DND-41 (cell line): Measurements from ENCODE around the gene CNOT6L.

ENCODE experiments used
- ATAC-seq: fragments of 200-7000 bp; cut with Tn5 transposase; 3 replicates; pipeline ENCODE4 v1.9.1; 2021; ENCODE audit warnings: low read depth; ENCODE audit not compliant: insufficient read depth
- DNase-seq: peaks from one replicate; pipeline ENCODE4 v3.0.0-alpha.2; 2020
- H2AFZ ChIP-seq: 2 replicates; pipeline ENCODE4 v1.6.0; 2012; ENCODE audit warnings: low read depth, low read length
- H3K27ac ChIP-seq: 2 replicates; pipeline ENCODE4 v1.5.1; 2012; ENCODE audit warnings: low read length, inconsistent platforms
- H3K27me3 ChIP-seq: fragments of 200-600 bp; sonication (generic); 2 replicates; pipeline ENCODE4 v1.6.0; 2012; ENCODE audit warnings: low read length, mild to moderate bottlenecking, inconsistent platforms; ENCODE audit not compliant: insufficient read depth, poor library complexity
- H3K36me3 ChIP-seq: 2 replicates; pipeline ENCODE4 v1.5.1; 2012; ENCODE audit warnings: low read length, inconsistent platforms; ENCODE audit not compliant: insufficient read depth
- H3K4me1 ChIP-seq: 2 replicates; pipeline ENCODE4 v1.5.1; 2012; ENCODE audit warnings: mild to moderate bottlenecking, low read length; ENCODE audit not compliant: insufficient read depth
- H3K4me2 ChIP-seq: 2 replicates; pipeline ENCODE4 v1.6.0; 2012; ENCODE audit warnings: mild to moderate bottlenecking, moderate library complexity, low read length, inconsistent platforms; ENCODE audit not compliant: insufficient read depth
- H3K4me3 ChIP-seq, 2 experiments: fragments of 200-600 bp in 1 of 2; shearing (Covaris generic) in 1 of 2; 2 replicates each; pipeline ENCODE4 v1.5.1; 2012 to 2016; ENCODE audit warnings: inconsistent platforms in 2 of 2, low read length in 2 of 2, mild to moderate bottlenecking in 2 of 2, low read depth in 1 of 2, moderate library complexity in 1 of 2
- H3K79me2 ChIP-seq: 2 replicates; pipeline ENCODE4 v1.6.0; 2012; ENCODE audit warnings: low read length, inconsistent platforms; ENCODE audit not compliant: insufficient read depth
- H3K9ac ChIP-seq: 2 replicates; pipeline ENCODE4 v1.6.0; 2012; ENCODE audit warnings: low read depth, mild to moderate bottlenecking, inconsistent platforms, low read length, moderate library complexity
- H3K9me3 ChIP-seq: 2 replicates; pipeline ENCODE4 v1.5.1; 2012; ENCODE audit warnings: low read length, moderate library complexity, mild to moderate bottlenecking, inconsistent platforms; ENCODE audit not compliant: insufficient read depth, severe bottlenecking
- H4K20me1 ChIP-seq: 2 replicates; pipeline ENCODE4 v1.6.0; 2012; ENCODE audit warnings: low read length; ENCODE audit not compliant: insufficient read depth
- CTCF ChIP-seq: IDR thresholded peaks from 2 replicates; pipeline ENCODE4 v1.5.1; 2012; ENCODE audit warnings: borderline replicate concordance, low read length, moderate library complexity, mild to moderate bottlenecking; ENCODE audit not compliant: poor library complexity, severe bottlenecking; ENCODE audit errors: extremely low read depth
- EZH2 ChIP-seq: IDR thresholded peaks from 3 replicates; pipeline ENCODE4 v1.6.1; 2012; ENCODE audit warnings: borderline replicate concordance, low read depth, mild to moderate bottlenecking, moderate library complexity, low read length, inconsistent platforms; ENCODE audit not compliant: severe bottlenecking

Gene CNOT6L

GRCh38 chr4:77861495-77861894, 42.3 kb upstream of the CNOT6L start:
- ATAC-seq, result no peak
- H3K79me2 ChIP-seq, result peaks cover 38% of the 10 kb centered on the region
- H4K20me1 ChIP-seq, result no peaks in the 10 kb centered on the region
- TF ChIP-seq EZH2 (no peak), CTCF (no peak)
- peak overlapping the region; percentile 77 for H3K9ac ChIP-seq
- H3K4me1 ChIP-seq, result peaks cover 35% of the 10 kb centered on the region
- H3K27me3 ChIP-seq, result no peaks in the 10 kb centered on the region
- H3K27ac ChIP-seq, result peak overlapping the region; percentile 92
- H3K9me3 ChIP-seq, result no peaks in the 10 kb centered on the region
- peak overlapping the region; percentile 97 for H2AFZ ChIP-seq
- H3K4me2 ChIP-seq, result peak overlapping the region; percentile 72
- no peak for DNase-seq
- peak overlapping the region in 1 of 2 experiments; percentile 94; a peak in 2 of 4 replicates for H3K4me3 ChIP-seq
- H3K36me3 ChIP-seq, result no peaks in the 10 kb centered on the region; the same call in none of the 2 replicates

GRCh38 chr4:77859256-77859655, 40.1 kb upstream of the CNOT6L start:
- no peak for ATAC-seq
- peaks cover 17% of the 10 kb centered on the region for H3K79me2 ChIP-seq
- no peak overlapping the region for H3K4me2 ChIP-seq
- no peaks in the 10 kb centered on the region for H4K20me1 ChIP-seq
- no peak overlapping the region for H3K27ac ChIP-seq
- DNase-seq, result no peak
- peaks cover 23% of the 10 kb centered on the region for H3K4me1 ChIP-seq
- TF ChIP-seq CTCF (no peak), EZH2 (no peak)
- H3K4me3 ChIP-seq, result no peak overlapping the region
- no peaks in the 10 kb centered on the region for H3K27me3 ChIP-seq
- no peak overlapping the region for H3K9ac ChIP-seq
- H3K9me3 ChIP-seq, result no peaks in the 10 kb centered on the region
- no peaks in the 10 kb centered on the region for H3K36me3 ChIP-seq
- no peak overlapping the region for H2AFZ ChIP-seq

DNA sequence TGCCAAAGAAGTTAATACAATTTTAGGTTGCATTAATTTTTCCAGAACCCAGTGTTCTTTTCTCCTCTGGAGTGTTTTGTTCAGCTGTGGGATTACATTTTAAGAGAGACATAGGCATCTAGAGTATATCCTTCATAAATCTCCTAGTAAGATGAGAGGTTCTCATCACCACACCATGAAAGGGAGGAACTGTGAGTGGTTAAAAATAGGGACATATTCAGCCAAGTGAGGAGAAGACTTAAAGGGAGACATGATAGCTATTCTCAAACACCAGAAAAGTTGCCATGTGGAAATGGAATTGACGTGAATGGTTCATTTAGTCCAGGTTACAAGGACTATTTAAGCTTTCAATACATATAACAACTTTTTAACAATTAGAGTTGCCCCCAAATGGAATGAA, 37.0 kb upstream of the CNOT6L start:
- no peaks in the 10 kb centered on the region for H3K36me3 ChIP-seq
- H2AFZ ChIP-seq, result peak overlapping the region; percentile 2; the same call in 1 of the 2 replicates
- DNase-seq, result no peak

More for the DNA sequence above, 37.0 kb upstream of the CNOT6L start:
- Histone ChIP-seq H3K79me2 (no peaks in the 10 kb centered on the region), H3K4me3 (no peak overlapping the region), H3K9me3 (no peaks in the 10 kb centered on the region), H3K9ac (no peak overlapping the region), H4K20me1 (no peaks in the 10 kb centered on the region), H3K27ac (no peak overlapping the region), H3K27me3 (no peaks in the 10 kb centered on the region), H3K4me2 (no peak overlapping the region), H3K4me1 (peaks cover 24% of the 10 kb centered on the region)
- TF ChIP-seq EZH2 (no peak), CTCF (no peak)
- ATAC-seq, result no peak
